ENCODE results near the gene HES7. TPM values are rescaled to one million over a fixed set of nuclear protein-coding genes. Genes with fewer than 3 reads are reported as not detected.

HES7 gene
- total RNA-seq, 1 experiment from 2014 or later = 0.33 TPM

DNA sequence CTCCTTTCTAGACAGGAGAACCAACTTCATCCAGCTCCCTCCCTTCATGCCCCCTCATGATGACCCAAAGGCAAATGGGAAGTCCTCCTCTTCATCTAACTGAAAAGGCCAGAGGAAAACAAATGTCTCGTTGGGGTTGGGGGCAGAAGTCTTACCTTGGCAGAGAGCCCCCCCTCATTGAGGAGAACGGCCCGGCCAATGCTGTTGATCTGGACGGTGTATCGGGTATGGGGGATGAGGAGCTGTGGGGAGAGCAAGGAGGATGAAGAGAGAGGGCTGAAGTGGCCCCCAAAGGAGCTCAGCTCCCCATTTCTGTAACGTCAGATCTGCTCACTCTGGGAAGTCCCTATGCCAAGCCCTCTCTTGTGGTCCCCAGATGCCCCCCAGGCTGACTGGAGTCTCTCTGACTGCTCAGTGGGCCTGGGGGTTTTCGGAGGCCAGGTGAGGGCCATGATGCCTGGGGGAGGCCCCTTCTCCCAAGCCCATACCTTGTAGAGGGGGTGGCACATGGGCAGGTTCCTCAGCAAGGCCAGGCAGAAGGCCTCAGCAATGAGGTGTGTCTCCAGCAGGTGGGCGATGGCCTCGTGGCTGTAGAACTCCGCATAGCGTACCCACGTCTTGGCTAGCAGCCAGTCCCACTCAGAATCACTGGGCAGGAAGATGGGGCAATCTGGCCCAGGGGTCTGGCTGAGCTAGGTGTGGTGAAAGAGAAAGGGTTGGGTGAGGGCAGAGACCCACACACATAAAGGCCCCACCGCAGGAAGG, 47.2 kb downstream of the HES7 start:
- Histone ChIP-seq H3T11ph (ENCODE audit: low read length) (no peak overlapping the region), H4K8ac (replicated peaks; ENCODE audit: insufficient read length, low read depth, low read length) (no peak overlapping the region), H4K91ac (ENCODE audit: insufficient read length, low read depth, low read length) (no peak overlapping the region), H3K4me1 (ENCODE audit: insufficient read depth, low read length) (no peaks in the 10 kb centered on the region; the same call in 1 of the 2 replicates), H3K9ac (ENCODE audit: extremely low read depth, insufficient read length, low read length) (no peak overlapping the region), H3K4ac (ENCODE audit: low read depth, low read length) (no peak overlapping the region), H3K14ac (ENCODE audit: insufficient read depth, low read length) (no peak overlapping the region; the same call in 1 of the 2 replicates), H4K5ac (ENCODE audit: insufficient read length, low read depth, low read length) (no peak overlapping the region), H3K79me1 (ENCODE audit: insufficient read depth, low read depth, low read length, poor library complexity, severe bottlenecking) (no peaks in the 10 kb centered on the region), H3K18ac (ENCODE audit: insufficient read length, low read depth, low read length) (no peak overlapping the region), H2BK5ac (ENCODE audit: insufficient read length, low read length) (no peak overlapping the region), H3K79me2 (ENCODE audit: insufficient read depth, low read length) (no peaks in the 10 kb centered on the region), H4K20me1 (ENCODE audit: control insufficient read depth, insufficient read depth, insufficient read length) (no peaks in the 10 kb centered on the region), H2BK120ac (ENCODE audit: low read depth, low read length, poor library complexity, severe bottlenecking) (no peak overlapping the region), H3K56ac (ENCODE audit: insufficient read length, low read depth, low read length) (no peak overlapping the region), H3K4me2 (ENCODE audit: insufficient read depth, insufficient read length, low read length) (no peak overlapping the region), H3K23me2 (ENCODE audit: insufficient read length, low read depth, low read length, poor library complexity, severe bottlenecking) (peaks cover 27% of the 10 kb centered on the region), H3K9me3 (ENCODE audit: control insufficient read depth, low read depth, low read length) (no peaks in the 10 kb centered on the region), H2BK15ac (ENCODE audit: low read depth, low read length) (no peak overlapping the region), H2BK12ac (ENCODE audit: insufficient read length, low read depth, low read length) (no peak overlapping the region), H2BK20ac (ENCODE audit: low read depth, low read length, poor library complexity, severe bottlenecking) (no peak overlapping the region), H3K23ac (ENCODE audit: insufficient read length, low read depth, low read length) (no peak overlapping the region), H3K27me3 (ENCODE audit: insufficient read depth, low read length) (peaks cover 37% of the 10 kb centered on the region), H2AK5ac (ENCODE audit: insufficient read length, low read length) (no peak overlapping the region), H2AFZ (ENCODE audit: low read length) (no peak overlapping the region), H3K27ac (ENCODE audit: insufficient read length, low read depth, low read length) (no peak overlapping the region)
- peaks cover 31 to 34% of the 10 kb centered on the region in 2 experiments for H3K4me1 Mint-ChIP-seq
- no peak for DNase-seq
- peaks cover 7 to 9% of the 10 kb centered on the region in 2 experiments; a peak in 4 of 5 replicates for H3K9me3 Mint-ChIP-seq
- TF ChIP-seq, protein P1, sequence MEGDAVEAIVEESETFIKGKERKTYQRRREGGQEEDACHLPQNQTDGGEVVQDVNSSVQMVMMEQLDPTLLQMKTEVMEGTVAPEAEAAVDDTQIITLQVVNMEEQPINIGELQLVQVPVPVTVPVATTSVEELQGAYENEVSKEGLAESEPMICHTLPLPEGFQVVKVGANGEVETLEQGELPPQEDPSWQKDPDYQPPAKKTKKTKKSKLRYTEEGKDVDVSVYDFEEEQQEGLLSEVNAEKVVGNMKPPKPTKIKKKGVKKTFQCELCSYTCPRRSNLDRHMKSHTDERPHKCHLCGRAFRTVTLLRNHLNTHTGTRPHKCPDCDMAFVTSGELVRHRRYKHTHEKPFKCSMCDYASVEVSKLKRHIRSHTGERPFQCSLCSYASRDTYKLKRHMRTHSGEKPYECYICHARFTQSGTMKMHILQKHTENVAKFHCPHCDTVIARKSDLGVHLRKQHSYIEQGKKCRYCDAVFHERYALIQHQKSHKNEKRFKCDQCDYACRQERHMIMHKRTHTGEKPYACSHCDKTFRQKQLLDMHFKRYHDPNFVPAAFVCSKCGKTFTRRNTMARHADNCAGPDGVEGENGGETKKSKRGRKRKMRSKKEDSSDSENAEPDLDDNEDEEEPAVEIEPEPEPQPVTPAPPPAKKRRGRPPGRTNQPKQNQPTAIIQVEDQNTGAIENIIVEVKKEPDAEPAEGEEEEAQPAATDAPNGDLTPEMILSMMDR (conservative IDR thresholded peaks at IDR 0.05) = no peak
- no peak overlapping the region for H3K27ac Mint-ChIP-seq
- peaks cover 0 to 8% (median 0%) of the 10 kb centered on the region in 3 experiments; a peak in 3 of 7 replicates for H3K36me3 Mint-ChIP-seq (ENCODE audit: insufficient read depth in 1 of 3, low read depth in 3 of 3)
- H3K27me3 Mint-ChIP-seq (ENCODE audit: low read depth) = peaks cover 90% of the 10 kb centered on the region
- WGBS (ENCODE audit: extremely low coverage, insufficient read length, low lambda C conversion rate) = no CpG with 5 or more reads among the region's 13 CpGs
- no peak overlapping the region for H3K4me3 Mint-ChIP-seq

Measured in H9 (cell line).